Activated B cell treated with CpG ODN at 0.5 μM for 24 hours (primary cell): ENCODE data around the gene RAB20. TPM values are rescaled to one million over a fixed set of nuclear protein-coding genes. Genes with fewer than 3 reads are reported as not detected.

ENCODE experiments used
- ATAC-seq: fragments of 200-7000 bp; cut with Tn5 transposase; one replicate; pipeline ENCODE4 v1.10.0; 2021; ENCODE audit warnings: low read depth, mild to moderate bottlenecking, moderate library complexity
- CTCF ChIA-PET: fragments of 350-600 bp; sonication (Branson Sonifier 250); formaldehyde crosslinking; loops from one replicate; lab custom pipeline; 2021; ENCODE audit warnings: antibody characterized with exemption; lab: Charles Lee
- POLR2A ChIA-PET: fragments of 350-600 bp; sonication (Branson Sonifier 250); formaldehyde crosslinking; loops from one replicate; lab custom pipeline; 2021; ENCODE audit warnings: antibody characterized with exemption; lab: Charles Lee
- DNase-seq: peaks from one replicate; pipeline ENCODE4 v3.0.0; 2022
- H3K27ac Mint-ChIP-seq: one replicate; pipeline ENCODE4 v1.8.0; 2020; ENCODE audit warnings: mixed read lengths
- H3K27me3 Mint-ChIP-seq: one replicate; pipeline ENCODE4 v1.8.0; 2021; ENCODE audit warnings: mixed read lengths
- H3K36me3 Mint-ChIP-seq: one replicate; pipeline ENCODE4 v1.8.0; 2021; ENCODE audit warnings: low read depth, mixed read lengths
- H3K4me1 Mint-ChIP-seq: one replicate; pipeline ENCODE4 v1.8.0; 2021; ENCODE audit warnings: mixed read lengths
- H3K4me3 Mint-ChIP-seq: one replicate; pipeline ENCODE4 v1.8.0; 2020; ENCODE audit warnings: mild to moderate bottlenecking, mixed read lengths
- H3K9me3 Mint-ChIP-seq: one replicate; pipeline ENCODE4 v1.8.0; 2020; ENCODE audit warnings: mixed read lengths
- intact Hi-C: fragments of 100-400 bp; cut with micrococcal nuclease; formaldehyde crosslinking; loops from one replicate; pipeline ENCODE4 v1.15.1; 2024
- total RNA-seq: library from RNA; stranded (reverse); gene quantifications from 2 replicates; pipeline ENCODE4 v1.2.3, GENCODE V29; 2022
- TF ChIP-seq, protein P1 (sequence below): fragments of 200-600 bp; IDR thresholded peaks from one replicate; pipeline ENCODE4 v1.8.0; 2022; ENCODE audit warnings: antibody characterized with exemption, mild to moderate bottlenecking

The RAB20 gene
- total RNA-seq, 1 donor from 2014 or later = 3.1 TPM

DNA sequence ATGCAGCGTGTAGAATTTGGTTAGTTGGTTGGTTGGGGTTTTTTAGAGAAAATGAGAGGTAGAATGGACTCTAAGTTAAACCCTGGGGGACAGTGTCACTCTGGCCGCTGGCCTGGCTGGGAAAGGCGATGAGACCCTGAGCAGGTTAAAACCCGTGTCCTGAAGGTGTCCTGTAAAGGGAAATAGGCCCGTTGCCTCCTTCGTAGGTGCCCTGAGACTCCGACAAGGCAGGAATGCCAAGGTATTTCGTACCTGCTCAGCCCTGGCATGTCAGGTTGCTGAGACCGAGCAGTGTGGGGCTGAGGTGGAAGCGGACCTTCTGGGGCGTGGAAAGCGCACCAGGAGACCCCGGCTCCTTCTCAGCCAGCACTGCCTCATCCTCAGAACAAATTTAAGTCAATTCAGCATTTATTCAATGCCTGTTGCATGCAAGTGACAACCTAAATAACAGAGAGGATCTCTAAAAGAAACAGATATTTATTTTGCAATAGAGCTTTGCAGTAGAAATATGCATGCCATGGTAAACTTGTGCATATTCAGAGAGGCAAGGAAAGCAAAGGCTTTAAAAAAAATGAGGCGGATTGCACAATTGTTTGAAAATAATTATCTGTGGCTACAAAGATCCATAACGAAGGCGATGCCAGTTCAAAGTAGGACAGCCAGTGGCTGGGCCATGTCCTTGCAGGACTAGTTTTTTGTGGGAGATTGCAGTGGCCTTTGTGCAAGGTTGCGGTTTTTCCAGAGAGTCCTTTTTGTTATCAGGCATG lies 1.4 kb upstream of the RAB20 start:
- CTCF ChIA-PET = interaction anchor here (1.6 kb wide), 1 partner anchor 107 kb away, joined by 6 read pairs; no protein-coding TSS in a partner anchor
- TF ChIP-seq, protein P1, sequence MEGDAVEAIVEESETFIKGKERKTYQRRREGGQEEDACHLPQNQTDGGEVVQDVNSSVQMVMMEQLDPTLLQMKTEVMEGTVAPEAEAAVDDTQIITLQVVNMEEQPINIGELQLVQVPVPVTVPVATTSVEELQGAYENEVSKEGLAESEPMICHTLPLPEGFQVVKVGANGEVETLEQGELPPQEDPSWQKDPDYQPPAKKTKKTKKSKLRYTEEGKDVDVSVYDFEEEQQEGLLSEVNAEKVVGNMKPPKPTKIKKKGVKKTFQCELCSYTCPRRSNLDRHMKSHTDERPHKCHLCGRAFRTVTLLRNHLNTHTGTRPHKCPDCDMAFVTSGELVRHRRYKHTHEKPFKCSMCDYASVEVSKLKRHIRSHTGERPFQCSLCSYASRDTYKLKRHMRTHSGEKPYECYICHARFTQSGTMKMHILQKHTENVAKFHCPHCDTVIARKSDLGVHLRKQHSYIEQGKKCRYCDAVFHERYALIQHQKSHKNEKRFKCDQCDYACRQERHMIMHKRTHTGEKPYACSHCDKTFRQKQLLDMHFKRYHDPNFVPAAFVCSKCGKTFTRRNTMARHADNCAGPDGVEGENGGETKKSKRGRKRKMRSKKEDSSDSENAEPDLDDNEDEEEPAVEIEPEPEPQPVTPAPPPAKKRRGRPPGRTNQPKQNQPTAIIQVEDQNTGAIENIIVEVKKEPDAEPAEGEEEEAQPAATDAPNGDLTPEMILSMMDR = no peak
- POLR2A ChIA-PET = interaction anchor here (1.1 to 2.2 kb wide), 4 partner anchors 53 to 342 kb away, joined by 3 to 13 read pairs (median 6); partner anchors contain the start of gene NAXD
- no peak overlapping the region for H3K27ac Mint-ChIP-seq
- H3K4me1 Mint-ChIP-seq = peaks cover 22% of the 10 kb centered on the region
- ATAC-seq (no peak), DNase-seq (no peak)
- H3K27me3 Mint-ChIP-seq = peaks cover 8% of the 10 kb centered on the region
- intact Hi-C loops = loop anchor here (1.0 to 5.0 kb wide), 4 partner anchors 107 to 786 kb away; partner anchors contain the start of gene ANKRD10
- H3K4me3 Mint-ChIP-seq = peak overlapping the region; percentile 96
- H3K9me3 Mint-ChIP-seq = no peaks in the 10 kb centered on the region
- H3K36me3 Mint-ChIP-seq = peaks cover 4% of the 10 kb centered on the region

- DNase-seq (no peak), ATAC-seq (no peak)
- peaks cover 5% of the 10 kb centered on the region for H3K27me3 Mint-ChIP-seq
- ChIA-PET CTCF (interaction anchor here (1.6 kb wide), 1 partner anchor 106 kb away, joined by 6 read pairs; no protein-coding TSS in a partner anchor), POLR2A (interaction anchor here (0.7 to 2.2 kb wide), 9 partner anchors 36 to 422 kb away, joined by 3 to 13 read pairs (median 5); partner anchors contain the start of genes ING1 and NAXD)
- TF ChIP-seq, protein P1 = no peak
- no peaks in the 10 kb centered on the region for H3K9me3 Mint-ChIP-seq
- peaks cover 22% of the 10 kb centered on the region for H3K4me1 Mint-ChIP-seq
- H3K27ac Mint-ChIP-seq = peak overlapping the region; percentile 84
- intact Hi-C loops = loop anchor here (1.0 to 5.0 kb wide), 4 partner anchors 106 to 785 kb away; partner anchors contain the start of gene ANKRD10
- peaks cover 4% of the 10 kb centered on the region for H3K36me3 Mint-ChIP-seq
- peak overlapping the region; percentile 96 for H3K4me3 Mint-ChIP-seq
These were observed 595 bp upstream of the RAB20 start for GRCh38 chr13:110562036-110562597.

- Mint-ChIP-seq H3K36me3 (peaks cover 4% of the 10 kb centered on the region), H3K4me1 (peaks cover 32% of the 10 kb centered on the region), H3K9me3 (no peaks in the 10 kb centered on the region), H3K4me3 (peak overlapping the region; percentile 78), H3K27ac (peak overlapping the region; percentile 65), H3K27me3 (peaks cover 3% of the 10 kb centered on the region)
- ChIA-PET CTCF (interaction anchor here (1.6 kb wide), 1 partner anchor 105 kb away, joined by 6 read pairs; no protein-coding TSS in a partner anchor), POLR2A (interaction anchor here (0.6 to 2.2 kb wide), 4 partner anchors 19 to 154 kb away, joined by 9 to 14 read pairs (median 12); partner anchors contain the start of gene ING1)
- intact Hi-C loops = loop anchor here (2.0 to 5.0 kb wide), 2 partner anchors 90 to 783 kb away; no protein-coding TSS in a partner anchor
- no peak for ATAC-seq
- DNase-seq = peak; percentile 39
- TF ChIP-seq, protein P1 = no peak
These were observed 750 bp downstream of the RAB20 start for GRCh38 chr13:110560601-110561343.

DNA sequence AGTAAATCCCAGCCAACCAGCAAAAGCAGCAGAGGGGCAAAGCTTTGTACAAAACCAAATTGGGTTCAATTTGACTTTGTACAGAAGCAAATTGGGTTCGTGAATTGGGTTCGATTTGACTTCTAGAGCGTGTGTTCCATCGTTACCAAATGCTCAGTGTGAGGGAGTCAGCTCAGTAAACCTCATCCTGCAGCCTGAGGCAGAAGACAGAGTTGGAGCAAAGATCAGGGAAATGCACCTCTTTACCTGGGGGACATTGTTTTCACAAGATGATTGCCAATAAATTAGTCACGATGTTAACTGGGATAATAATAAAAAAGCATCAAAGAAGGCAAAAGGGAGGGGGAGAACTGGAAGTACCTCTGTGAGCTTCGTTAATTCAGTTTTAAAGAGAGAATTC lies 1.5 kb downstream of the RAB20 start:
- TF ChIP-seq, protein P1 = no peak
- H3K9me3 Mint-ChIP-seq = no peaks in the 10 kb centered on the region
- DNase-seq (no peak), ATAC-seq (no peak)
- ChIA-PET POLR2A (no interaction called here), CTCF (interaction anchor here (1.4 kb wide), 1 partner anchor 104 kb away, joined by 3 read pairs; no protein-coding TSS in a partner anchor)
- peak overlapping the region; percentile 17 for H3K4me3 Mint-ChIP-seq
- H3K27me3 Mint-ChIP-seq = peaks cover 3% of the 10 kb centered on the region
- intact Hi-C loops = loop anchor here (2.0 to 5.0 kb wide), 2 partner anchors 89 to 783 kb away; no protein-coding TSS in a partner anchor
- peaks cover 4% of the 10 kb centered on the region for H3K36me3 Mint-ChIP-seq
- peaks cover 37% of the 10 kb centered on the region for H3K4me1 Mint-ChIP-seq
- H3K27ac Mint-ChIP-seq = no peak overlapping the region
